ENCODE data around the gene B3GNT3.

GRCh38 chr19:17812099-17812498 lies 17.2 kb downstream of the B3GNT3 start:
- TF ChIP-seq ZNF281 (CRISPR knock-in tag; IDR thresholded peaks at IDR 0.05), result no peak
- TF ChIP-seq CTCF (IDR thresholded peaks at IDR 0.05), result no peak
- TF ChIP-seq ARID4B (CRISPR knock-in tag; IDR thresholded peaks at IDR 0.05; ENCODE audit: borderline replicate concordance), result no peak
- TF ChIP-seq MAX (CRISPR knock-in tag; IDR thresholded peaks at IDR 0.05), result no peak
- TF ChIP-seq NR2C2 (CRISPR knock-in tag; IDR thresholded peaks at IDR 0.05), result no peak
- no peak for TF ChIP-seq ATF6 (CRISPR knock-in tag; IDR thresholded peaks at IDR 0.05)
- TF ChIP-seq USF2 (CRISPR knock-in tag; IDR thresholded peaks at IDR 0.05), result no peak
- TF ChIP-seq NFYB (CRISPR knock-in tag; conservative IDR thresholded peaks at IDR 0.05; ENCODE audit: low read depth), result no peak
- no peak for TF ChIP-seq ATF2 (CRISPR knock-in tag; IDR thresholded peaks at IDR 0.05; ENCODE audit: borderline replicate concordance, low read depth)
- TF ChIP-seq OVOL2 (CRISPR knock-in tag; IDR thresholded peaks at IDR 0.05; ENCODE audit: borderline replicate concordance), result no peak
- TF ChIP-seq, protein P1, sequence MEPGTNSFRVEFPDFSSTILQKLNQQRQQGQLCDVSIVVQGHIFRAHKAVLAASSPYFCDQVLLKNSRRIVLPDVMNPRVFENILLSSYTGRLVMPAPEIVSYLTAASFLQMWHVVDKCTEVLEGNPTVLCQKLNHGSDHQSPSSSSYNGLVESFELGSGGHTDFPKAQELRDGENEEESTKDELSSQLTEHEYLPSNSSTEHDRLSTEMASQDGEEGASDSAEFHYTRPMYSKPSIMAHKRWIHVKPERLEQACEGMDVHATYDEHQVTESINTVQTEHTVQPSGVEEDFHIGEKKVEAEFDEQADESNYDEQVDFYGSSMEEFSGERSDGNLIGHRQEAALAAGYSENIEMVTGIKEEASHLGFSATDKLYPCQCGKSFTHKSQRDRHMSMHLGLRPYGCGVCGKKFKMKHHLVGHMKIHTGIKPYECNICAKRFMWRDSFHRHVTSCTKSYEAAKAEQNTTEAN (CRISPR knock-in tag; IDR thresholded peaks at IDR 0.05), result no peak

Measured in WTC11 (cell line).